Measurements from ENCODE around the gene ATG10.

The ATG10 gene

DNA sequence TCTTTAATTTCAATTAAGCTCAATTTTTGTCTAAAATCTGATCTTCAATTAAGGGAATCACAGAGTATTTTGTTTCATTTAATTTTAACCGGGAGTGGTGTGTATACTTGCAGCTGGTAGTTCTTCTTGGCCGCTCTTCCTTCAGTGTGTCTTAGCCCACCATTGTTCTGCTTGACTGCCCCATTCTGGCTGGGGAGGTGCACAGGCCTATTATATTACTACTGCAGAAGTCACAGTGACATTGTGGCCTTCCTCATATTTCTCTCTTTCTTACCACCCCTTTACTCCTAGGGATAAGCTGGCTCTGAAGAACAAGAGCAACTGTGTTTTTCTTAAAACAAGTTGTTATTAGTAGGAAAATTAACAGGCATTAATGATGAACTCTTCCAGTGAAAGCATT, 123.7 kb downstream of the ATG10 start:
- DNase-seq (ENCODE audit: extremely low spot score), result no peak
- POLR2A ChIA-PET, result no interaction called here
- TF ChIP-seq TARDBP (IDR thresholded peaks at IDR 0.05), result no peak
- TF ChIP-seq ZNF384 (IDR thresholded peaks at IDR 0.05), result no peak
- no peak for TF ChIP-seq BHLHE40 (IDR thresholded peaks at IDR 0.05; ENCODE audit: borderline replicate concordance)
- TF ChIP-seq CTBP1 (IDR thresholded peaks at IDR 0.05; ENCODE audit: borderline replicate concordance), result no peak
- no peak for TF ChIP-seq PKNOX1 (IDR thresholded peaks at IDR 0.05)
- no peak for TF ChIP-seq SP1 (IDR thresholded peaks at IDR 0.05)
- TF ChIP-seq FOXA1 (IDR thresholded peaks at IDR 0.05), result no peak
- TF ChIP-seq FOXK2 (IDR thresholded peaks at IDR 0.05), result no peak
- no peak for TF ChIP-seq HDGF (IDR thresholded peaks at IDR 0.05; ENCODE audit: borderline replicate concordance)
- CTCF ChIA-PET, result no interaction called here

DNA sequence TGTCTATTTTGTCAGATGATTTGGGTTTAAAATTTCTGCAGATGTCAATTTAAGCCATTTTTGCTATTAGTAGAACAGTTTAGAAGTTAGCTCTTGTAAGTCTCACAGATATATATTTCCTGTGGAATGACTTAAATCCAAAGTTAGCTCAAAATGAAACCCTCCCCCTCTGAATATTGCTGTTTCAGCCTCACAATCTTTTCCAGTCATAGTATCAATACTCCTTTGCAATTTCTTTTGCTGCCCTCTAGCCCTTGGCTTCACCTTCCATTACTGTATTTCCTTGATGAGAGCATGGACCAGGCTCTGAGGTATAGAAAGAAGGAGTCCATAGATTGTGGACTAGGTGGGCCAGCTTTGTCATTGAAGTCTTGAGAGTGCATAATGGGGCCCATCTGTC, 124.4 kb downstream of the ATG10 start:
- ChIA-PET CTCF (no interaction called here), POLR2A (no interaction called here)
- DNase-seq (ENCODE audit: extremely low spot score), result no peak
- TF ChIP-seq CTBP1 (IDR thresholded peaks at IDR 0.05; ENCODE audit: borderline replicate concordance), result no peak
- no peak for TF ChIP-seq SUZ12 (IDR thresholded peaks at IDR 0.05)
- no peak for TF ChIP-seq NFRKB (IDR thresholded peaks at IDR 0.05)
- TF ChIP-seq LEF1 (IDR thresholded peaks at IDR 0.05; ENCODE audit: borderline replicate concordance), result no peak
- TF ChIP-seq PKNOX1 (IDR thresholded peaks at IDR 0.05), result no peak
- TF ChIP-seq ARNT (IDR thresholded peaks at IDR 0.05), result no peak
- TF ChIP-seq BHLHE40 (IDR thresholded peaks at IDR 0.05; ENCODE audit: borderline replicate concordance), result no peak
- TF ChIP-seq FOXM1 (IDR thresholded peaks at IDR 0.05; ENCODE audit: borderline replicate concordance), result no peak
- TF ChIP-seq TARDBP (IDR thresholded peaks at IDR 0.05), result no peak
- no peak for TF ChIP-seq ZNF384 (IDR thresholded peaks at IDR 0.05)
- TF ChIP-seq ELF4 (IDR thresholded peaks at IDR 0.05), result no peak
- TF ChIP-seq L3MBTL2 (conservative IDR thresholded peaks at IDR 0.05), result no peak
- TF ChIP-seq FOXK2 (IDR thresholded peaks at IDR 0.05), result no peak

DNA sequence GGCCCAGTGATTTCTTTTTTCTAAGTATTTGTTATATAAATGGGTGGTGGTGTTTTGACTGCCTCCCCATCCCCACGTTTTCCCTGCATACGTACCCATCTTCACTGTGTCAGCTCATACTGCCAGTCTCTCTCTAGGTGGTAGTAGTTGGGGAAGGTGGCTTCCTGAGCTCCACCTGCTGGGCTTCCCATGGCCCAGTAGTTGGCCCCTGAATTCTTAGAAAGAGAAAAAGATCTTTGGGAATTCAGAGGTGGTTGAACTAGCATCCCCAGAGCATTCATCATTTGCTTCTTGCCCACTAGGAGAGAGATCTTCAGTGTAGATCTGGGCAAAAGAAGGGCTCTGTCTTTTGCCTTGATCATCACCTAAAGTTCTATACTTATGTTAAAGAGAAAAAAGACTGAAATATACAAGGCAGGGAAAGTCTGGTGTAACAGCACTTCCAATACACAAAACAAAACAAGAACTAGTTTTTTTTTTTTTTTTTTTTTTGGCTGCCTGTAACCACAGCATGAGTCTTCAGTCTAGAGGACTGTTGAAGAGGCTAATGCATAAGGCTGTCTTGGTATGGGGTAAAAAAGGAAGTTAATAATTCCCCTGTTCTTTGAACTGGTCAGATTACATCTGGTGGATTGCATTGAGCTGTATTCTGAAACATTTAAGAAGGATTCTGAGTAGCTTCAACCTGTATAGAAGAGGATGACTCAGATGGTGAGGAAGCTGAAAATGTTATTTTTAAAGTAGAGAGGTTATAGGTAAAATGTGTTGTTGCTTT, 128.7 kb downstream of the ATG10 start:
- DNase-seq (ENCODE audit: extremely low spot score), result no peak
- TF ChIP-seq L3MBTL2 (conservative IDR thresholded peaks at IDR 0.05), result no peak
- no peak for TF ChIP-seq LEF1 (IDR thresholded peaks at IDR 0.05; ENCODE audit: borderline replicate concordance)
- ChIA-PET CTCF (no interaction called here), POLR2A (no interaction called here)

- POLR2A ChIA-PET, result no interaction called here
- TF ChIP-seq L3MBTL2 (conservative IDR thresholded peaks at IDR 0.05) (no peak), BHLHE40 (IDR thresholded peaks at IDR 0.05; ENCODE audit: borderline replicate concordance) (no peak), NFRKB (IDR thresholded peaks at IDR 0.05) (no peak), ELF4 (IDR thresholded peaks at IDR 0.05) (no peak), ZNF384 (IDR thresholded peaks at IDR 0.05) (no peak), PKNOX1 (IDR thresholded peaks at IDR 0.05) (no peak), SP1 (IDR thresholded peaks at IDR 0.05) (no peak), CTBP1 (IDR thresholded peaks at IDR 0.05; ENCODE audit: borderline replicate concordance) (no peak), SUZ12 (IDR thresholded peaks at IDR 0.05) (no peak), ARNT (IDR thresholded peaks at IDR 0.05) (no peak), HDGF (IDR thresholded peaks at IDR 0.05; ENCODE audit: borderline replicate concordance) (no peak), FOXK2 (IDR thresholded peaks at IDR 0.05) (no peak), LEF1 (IDR thresholded peaks at IDR 0.05; ENCODE audit: borderline replicate concordance) (no peak), FOXA1 (IDR thresholded peaks at IDR 0.05) (no peak), FOXM1 (IDR thresholded peaks at IDR 0.05; ENCODE audit: borderline replicate concordance) (no peak), TARDBP (IDR thresholded peaks at IDR 0.05) (no peak)
Measured at GRCh38 chr5:82104872-82105271, 133.0 kb downstream of the ATG10 start.

GRCh38 chr5:82105457-82105856, 133.6 kb downstream of the ATG10 start:
- ChIA-PET CTCF (interaction anchor here (1.5 to 2.5 kb wide), 2 partner anchors 60 to 120 kb away, joined by 3 to 11 read pairs; no protein-coding TSS in a partner anchor), POLR2A (no interaction called here)
- DNase-seq (ENCODE audit: extremely low spot score), result no peak
- no peak for TF ChIP-seq TARDBP (IDR thresholded peaks at IDR 0.05)
- no peak for TF ChIP-seq ZNF384 (IDR thresholded peaks at IDR 0.05)
- no peak for TF ChIP-seq FOXK2 (IDR thresholded peaks at IDR 0.05)

More at GRCh38 chr5:82104872-82105271, 133.0 kb downstream of the ATG10 start:
- CTCF ChIA-PET, result interaction anchor here (0.6 to 2.5 kb wide), 3 partner anchors 60 to 1706 kb away, joined by 3 to 11 read pairs (median 3); no protein-coding TSS in a partner anchor
- DNase-seq (ENCODE audit: extremely low spot score), result no peak

GRCh38 chr5:82106207-82106606, 134.4 kb downstream of the ATG10 start:
- ChIA-PET POLR2A (no interaction called here), CTCF (interaction anchor here (1.5 to 2.5 kb wide), 2 partner anchors 59 to 119 kb away, joined by 3 to 11 read pairs; no protein-coding TSS in a partner anchor)
- no peak for DNase-seq (ENCODE audit: extremely low spot score)
- TF ChIP-seq TARDBP (IDR thresholded peaks at IDR 0.05) (no peak), SP1 (IDR thresholded peaks at IDR 0.05) (no peak), PKNOX1 (IDR thresholded peaks at IDR 0.05) (no peak), HDGF (IDR thresholded peaks at IDR 0.05; ENCODE audit: borderline replicate concordance) (no peak), ELF4 (IDR thresholded peaks at IDR 0.05) (no peak), NFRKB (IDR thresholded peaks at IDR 0.05) (no peak), LEF1 (IDR thresholded peaks at IDR 0.05; ENCODE audit: borderline replicate concordance) (no peak), BHLHE40 (IDR thresholded peaks at IDR 0.05; ENCODE audit: borderline replicate concordance) (no peak)

All from HEK293T (cell line).